Stimulated activated CD8-positive, alpha-beta memory T cell treated with anti-CD3 and anti-CD28 coated beads, Interleukin-12 subunit alpha, Interleukin-12 subunit beta, amount 100 ng/mL, for 24 hours (primary cell): ENCODE results near the gene AP3B1.

ENCODE experiments used
- DNase-seq: peaks from one replicate; pipeline ENCODE4 v3.0.0-alpha.2; 2020; ENCODE audit errors: extremely low read depth

The AP3B1 gene

GRCh38 chr5:78162253-78162862 lies 132.1 kb downstream of the AP3B1 start:
- no peak for DNase-seq

DNA sequence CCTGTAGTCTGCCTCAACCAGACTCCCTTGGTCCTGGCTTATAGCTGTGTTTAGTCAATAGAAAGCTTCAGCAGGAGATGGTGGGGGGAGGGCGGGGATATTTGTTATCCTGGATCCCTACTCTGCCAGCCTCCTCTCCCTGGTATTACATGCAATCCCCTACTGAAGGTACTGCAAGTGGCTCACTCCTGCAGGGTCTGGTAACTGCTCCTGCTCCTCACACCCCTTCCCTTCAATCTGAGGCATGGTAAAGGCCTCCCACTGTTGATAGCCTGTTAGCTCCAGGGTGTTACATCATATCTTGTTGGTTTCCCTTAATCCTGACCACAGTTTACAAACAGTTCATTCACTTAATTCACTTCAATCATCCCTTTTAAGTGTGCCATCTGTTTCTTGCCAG lies 137.5 kb downstream of the AP3B1 start:
- no peak for DNase-seq

GRCh38 chr5:78151594-78152271 lies 142.8 kb downstream of the AP3B1 start:
- DNase-seq: no peak

DNA sequence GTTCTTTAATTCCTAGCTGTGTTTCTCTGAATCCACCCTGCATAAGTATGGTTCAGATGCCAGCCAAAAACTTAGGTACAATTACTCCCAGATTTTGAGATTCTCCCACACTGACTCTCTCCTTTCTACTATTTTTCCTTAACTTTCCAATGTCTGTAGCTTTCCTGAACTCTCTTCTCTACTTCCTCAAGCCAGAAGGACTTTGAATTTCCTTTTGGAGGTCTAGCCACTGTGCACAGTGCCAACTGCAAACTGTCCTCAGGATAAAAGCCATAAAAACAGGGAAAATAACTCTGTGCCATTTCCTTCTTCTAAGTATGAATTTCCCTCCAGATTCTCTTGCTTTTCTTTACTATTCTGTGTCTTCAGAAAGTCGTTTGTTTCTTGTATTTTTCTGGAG lies 157.2 kb downstream of the AP3B1 start:
- DNase-seq: no peak

DNA sequence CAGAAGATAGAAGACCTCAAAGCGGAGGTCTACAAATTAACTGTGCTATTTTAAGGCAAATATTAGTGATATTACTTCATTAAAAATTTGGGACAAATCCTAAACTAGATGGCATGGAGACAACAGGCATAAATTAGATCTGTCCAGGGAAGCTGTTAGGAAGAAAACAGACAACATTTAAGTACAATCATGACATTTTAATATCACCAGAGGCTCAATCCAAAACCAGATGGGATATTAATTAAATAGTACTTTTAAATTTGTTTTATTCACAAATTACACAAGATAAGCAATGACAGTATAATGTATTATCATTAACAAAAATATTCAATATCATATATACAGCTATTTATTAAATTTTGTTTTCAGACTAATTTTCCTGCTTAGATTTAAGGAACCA lies 161.1 kb downstream of the AP3B1 start:
- DNase-seq: no peak

DNA sequence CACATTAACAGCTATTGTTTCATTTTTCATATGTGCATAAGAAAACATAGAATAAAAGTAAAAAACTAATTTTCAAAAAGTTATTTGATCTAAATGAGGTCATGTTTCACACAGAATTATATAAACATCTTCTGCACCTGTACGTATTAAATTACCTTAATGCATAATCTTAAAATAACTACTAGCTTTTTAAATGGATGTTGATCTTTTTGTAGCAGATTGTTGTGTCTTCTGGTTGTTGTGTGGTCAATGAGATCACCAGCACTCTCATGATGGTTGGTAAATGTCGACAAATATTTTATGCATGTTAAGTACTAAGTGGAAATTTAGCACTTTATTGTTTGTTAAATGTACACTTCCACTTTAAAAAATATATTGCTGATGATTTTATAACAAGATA lies 162.0 kb downstream of the AP3B1 start:
- DNase-seq: no peak

GRCh38 chr5:78129597-78129996 lies 164.9 kb downstream of the AP3B1 start:
- no peak for DNase-seq

DNA sequence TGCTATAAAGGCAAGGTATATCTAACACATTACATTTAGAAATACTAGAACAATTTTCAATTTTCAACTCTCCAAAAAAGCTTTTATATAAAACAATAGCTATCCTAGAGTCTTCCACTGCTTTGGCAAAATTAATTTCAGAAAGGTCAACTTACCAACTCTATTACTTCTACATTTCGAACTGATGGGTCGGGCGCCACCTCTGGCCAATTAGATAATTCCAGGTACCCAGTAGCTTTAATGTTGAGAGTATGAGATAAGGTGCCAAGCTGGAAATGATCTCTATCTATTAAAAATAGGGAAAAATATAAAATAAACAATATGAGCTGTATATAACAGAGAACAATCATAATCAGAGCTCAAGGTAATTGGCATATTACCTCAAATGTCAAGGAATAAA lies 166.6 kb downstream of the AP3B1 start:
- DNase-seq: no peak

DNA sequence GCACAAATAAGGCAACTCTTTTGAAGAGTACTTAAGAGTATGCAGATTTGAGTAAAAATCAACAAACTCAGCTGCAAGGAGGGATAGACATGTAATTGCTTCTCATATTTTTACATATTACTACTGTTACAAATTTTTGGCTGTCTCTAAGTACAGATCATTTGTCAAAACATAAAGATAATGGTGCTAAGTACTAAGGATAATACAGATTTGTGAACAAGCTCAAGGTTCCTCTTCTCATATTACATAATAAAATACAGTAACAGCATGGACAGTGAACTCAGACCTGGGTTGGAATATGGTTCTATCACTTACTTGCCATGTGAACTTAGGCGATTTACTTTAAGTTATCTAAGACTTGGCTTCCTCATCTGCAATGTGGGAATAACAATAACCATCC lies 168.0 kb downstream of the AP3B1 start:
- DNase-seq: no peak

GRCh38 chr5:78116167-78116566 lies 178.3 kb downstream of the AP3B1 start:
- no peak for DNase-seq

- no peak for DNase-seq
Observed at GRCh38 chr5:78113689-78114264, 180.7 kb downstream of the AP3B1 start.

- DNase-seq: no peak
Observed at GRCh38 chr5:78112931-78113330, 181.6 kb downstream of the AP3B1 start.

DNA sequence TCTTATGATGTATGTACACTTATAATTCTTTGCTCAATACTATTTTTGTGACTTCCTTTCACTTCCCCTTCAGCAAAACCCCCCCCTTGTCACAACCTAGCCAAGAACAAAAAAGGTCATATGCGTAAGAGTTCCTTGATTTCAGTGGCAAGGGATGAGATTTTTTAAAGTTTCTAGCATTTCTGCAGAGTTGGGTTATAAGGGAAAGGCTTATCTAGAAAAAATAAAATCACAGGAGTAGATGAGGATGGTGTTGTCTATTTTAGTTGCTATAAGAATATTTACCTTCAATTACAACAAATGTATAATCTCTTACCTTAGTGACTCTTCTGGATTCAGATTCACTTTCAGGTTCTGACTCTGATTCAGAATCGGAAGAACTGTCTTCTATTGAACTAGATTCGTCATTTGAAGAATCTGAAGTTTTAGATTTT lies 184.6 kb downstream of the AP3B1 start:
- no peak for DNase-seq

GRCh38 chr5:78108564-78108963 lies 185.9 kb downstream of the AP3B1 start:
- no peak for DNase-seq

DNA sequence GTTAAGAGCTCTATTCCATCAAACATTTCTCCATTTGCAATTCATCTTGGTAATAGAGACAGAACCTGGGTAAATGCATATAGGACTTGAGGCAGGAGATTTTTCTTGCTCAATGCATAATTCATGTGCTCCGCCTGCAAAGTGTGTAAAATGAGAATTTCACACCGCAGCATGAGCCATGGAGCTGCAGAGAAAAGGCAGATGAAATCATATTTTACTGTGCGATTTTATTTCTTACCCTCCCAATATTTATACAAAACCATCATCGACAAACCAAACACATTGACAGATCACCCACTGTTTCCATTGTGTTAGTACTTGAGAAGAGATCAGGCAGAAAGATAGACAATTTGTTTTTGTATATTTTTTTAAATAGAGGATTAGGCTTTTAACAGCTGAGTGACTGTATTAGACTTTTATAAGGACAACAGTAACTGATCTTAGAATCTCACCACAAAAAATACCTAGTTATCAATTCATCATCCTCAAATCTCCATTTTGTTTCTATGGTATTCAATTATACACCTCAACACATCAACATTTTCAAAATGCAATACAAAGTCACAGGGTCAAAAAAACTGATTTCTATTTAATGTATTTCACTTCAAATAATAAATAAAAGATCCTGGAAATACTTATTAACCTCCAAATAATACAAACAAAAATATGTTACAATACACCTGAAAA lies 191.1 kb downstream of the AP3B1 start:
- no peak for DNase-seq

DNA sequence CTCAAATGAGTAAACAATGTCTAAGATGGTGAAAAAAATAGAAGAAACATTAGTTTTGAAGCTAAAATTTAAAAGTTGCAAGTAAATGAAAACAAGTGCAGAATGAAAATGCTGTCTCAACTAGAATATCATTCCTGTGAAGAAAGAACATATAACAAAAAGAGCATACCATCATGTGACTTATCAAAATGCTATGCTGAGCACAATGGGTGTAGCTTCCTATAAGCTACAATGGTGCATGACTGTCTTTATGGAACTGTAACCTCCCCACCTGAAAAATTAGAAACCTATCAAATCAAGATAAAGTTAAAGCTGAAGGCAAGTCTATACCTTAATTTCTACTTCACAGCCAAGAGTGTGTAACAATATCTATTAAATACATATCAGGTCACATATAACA lies 192.0 kb downstream of the AP3B1 start:
- DNase-seq: no peak

GRCh38 chr5:78095125-78095524 lies 199.4 kb downstream of the AP3B1 start:
- DNase-seq: no peak

GRCh38 chr5:78090002-78090401 lies 204.5 kb downstream of the AP3B1 start:
- no peak for DNase-seq

DNA sequence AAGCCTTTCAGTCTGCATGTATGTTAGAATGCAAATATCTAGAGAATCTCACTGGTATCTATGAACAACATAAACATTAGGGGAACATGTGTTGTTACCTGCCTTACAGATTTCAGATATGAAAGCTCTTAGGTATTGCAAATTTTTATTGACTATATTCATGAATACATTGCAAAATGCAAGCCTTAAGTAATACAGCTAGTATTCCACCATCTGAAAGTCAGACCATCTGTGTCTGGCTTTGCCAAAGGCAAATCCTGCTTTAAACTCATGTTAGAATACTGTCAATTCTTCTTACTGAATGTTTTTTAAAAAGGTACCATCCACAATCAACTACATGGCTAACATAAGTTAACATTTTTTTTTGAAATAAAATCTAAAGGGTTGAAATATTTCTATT lies 215.6 kb downstream of the AP3B1 start:
- DNase-seq: no peak

DNA sequence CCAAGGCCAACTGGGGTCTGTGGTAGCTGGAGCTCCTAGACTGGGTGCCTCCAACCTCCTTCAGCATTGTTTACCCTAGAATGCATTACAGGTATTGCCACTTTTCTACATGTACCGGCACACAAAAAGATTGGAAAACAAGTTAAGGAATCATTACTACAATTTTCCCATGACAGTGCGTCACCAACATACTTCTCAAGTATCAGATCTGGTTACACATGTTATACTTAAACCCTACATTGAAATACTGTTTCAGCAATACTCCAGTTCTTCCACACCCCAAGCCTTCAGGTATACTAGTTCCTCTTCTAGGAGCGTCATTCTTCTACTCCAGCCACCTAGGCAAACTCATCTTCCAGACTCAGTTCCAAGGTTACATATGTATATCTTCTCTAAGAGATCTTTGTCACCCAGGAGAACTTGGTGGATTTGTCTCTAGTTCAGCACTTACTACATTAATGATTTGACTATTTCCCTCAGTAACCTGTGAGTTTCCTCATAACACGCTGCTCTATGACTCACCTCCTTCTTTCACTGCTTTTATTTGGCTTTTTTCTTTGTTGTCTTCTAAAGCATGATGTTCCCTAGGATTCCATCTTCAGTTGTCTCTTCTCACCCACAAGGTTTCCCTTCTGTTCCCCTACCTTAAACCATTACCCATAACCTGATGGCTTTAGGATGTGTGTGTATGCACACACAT lies 217.0 kb downstream of the AP3B1 start:
- no peak for DNase-seq

DNA sequence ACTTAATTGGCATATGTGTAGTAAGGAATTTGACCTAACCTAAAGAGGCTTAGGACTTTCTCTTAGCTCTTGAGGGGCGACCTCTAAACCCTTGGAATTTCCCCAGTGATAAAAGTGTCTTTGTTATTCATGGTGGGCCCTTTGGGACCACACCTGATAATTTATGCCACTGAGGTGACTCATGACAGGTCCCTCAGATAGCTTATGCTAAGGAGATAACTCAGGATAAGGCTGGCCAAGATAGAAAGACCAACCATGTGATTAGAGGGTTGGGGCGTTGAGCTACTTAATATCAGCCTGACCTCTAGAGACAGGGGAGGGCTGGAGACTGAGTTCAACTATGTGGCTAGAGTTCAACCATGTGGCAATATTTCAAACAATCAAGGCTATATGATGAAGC lies 218.1 kb downstream of the AP3B1 start:
- no peak for DNase-seq

DNA sequence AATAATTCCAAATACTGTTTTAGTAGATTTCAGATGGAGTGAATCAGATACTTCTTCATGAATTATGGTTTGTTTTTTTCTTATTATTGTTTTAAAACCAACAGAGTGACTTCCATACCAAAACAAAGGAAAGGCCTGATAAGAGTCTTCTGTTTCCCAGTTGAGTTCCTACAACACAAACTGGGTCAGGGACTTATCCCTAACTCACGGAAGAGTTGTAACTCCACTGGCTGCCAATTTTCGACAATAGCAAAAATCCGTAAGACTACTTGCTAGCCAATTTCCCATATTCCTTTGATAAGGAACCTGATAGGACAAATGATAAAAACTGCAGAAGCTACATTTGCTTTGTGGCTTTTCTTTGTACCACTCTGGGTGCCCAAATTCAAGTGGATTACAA lies 219.2 kb downstream of the AP3B1 start:
- DNase-seq: no peak
